Cardiac muscle cell (in vitro differentiated cells and primary cell): ENCODE measurements around the gene MEIOB. TPM values are rescaled to one million over a fixed set of nuclear protein-coding genes. Genes with fewer than 3 reads are reported as not detected.
"Not testable (repeated sequence)": the region's sequence is repeated elsewhere in the genome, so short reads cannot be mapped to it uniquely, and the experiment has no call there.

Experiments
- DNase-seq, 2 donors: peaks; one replicate each; pipeline versions ENCODE4 v3.0.0 to v3.0.0-alpha.2; 2010 to 2017; ENCODE audit warnings: low read depth in 1 of 2, low spot score in 1 of 2
- H3K27ac ChIP-seq: fragments of 200-600 bp; sonication (generic); 2 replicates; pipeline ENCODE4 v1.5.1; 2016
- H3K27me3 ChIP-seq: fragments of 200-600 bp; sonication (generic); 2 replicates; pipeline ENCODE4 v1.6.0; 2016; ENCODE audit warnings: control low read depth
- H3K36me3 ChIP-seq: fragments of 200-600 bp; sonication (generic); 2 replicates; pipeline ENCODE4 v1.5.1; 2016; ENCODE audit warnings: control low read depth
- H3K4me1 ChIP-seq: fragments of 200-600 bp; sonication (generic); 2 replicates; pipeline ENCODE4 v1.8.1; 2017; ENCODE audit warnings: low read depth, mild to moderate bottlenecking, mixed run types
- H3K4me3 ChIP-seq: fragments of 200-600 bp; sonication (generic); 2 replicates; pipeline ENCODE4 v1.5.1; 2016; ENCODE audit warnings: mild to moderate bottlenecking
- H3K9me3 ChIP-seq: fragments of 200-600 bp; sonication (generic); 2 replicates; pipeline ENCODE4 v1.5.1; 2017; ENCODE audit warnings: low read depth, mild to moderate bottlenecking, control low read depth
- polyA plus RNA-seq: library from polyadenylated mRNA; unstranded; fragments of >200 nt; fragmentation: Nextera tagmentation; extraction: Ambion mirVana; gene quantifications from 2 replicates; pipeline ENCODE4 v1.2.1, GENCODE V29; 2016
- total RNA-seq: library from RNA; depleted of rRNA; stranded (reverse); fragments of >200 nt; gene quantifications from 2 replicates; pipeline ENCODE4 v1.2.3, GENCODE V29; 2016
- TF ChIP-seq, protein P1 (sequence below): IDR thresholded peaks from 2 replicates; pipeline ENCODE4 v1.5.1; 2012; ENCODE audit warnings: low read depth, mild to moderate bottlenecking, low read length

MEIOB gene
- total and polyA plus RNA-seq, 2 experiments from 2014 or later, result 2.0 TPM; not detected in 1

DNA sequence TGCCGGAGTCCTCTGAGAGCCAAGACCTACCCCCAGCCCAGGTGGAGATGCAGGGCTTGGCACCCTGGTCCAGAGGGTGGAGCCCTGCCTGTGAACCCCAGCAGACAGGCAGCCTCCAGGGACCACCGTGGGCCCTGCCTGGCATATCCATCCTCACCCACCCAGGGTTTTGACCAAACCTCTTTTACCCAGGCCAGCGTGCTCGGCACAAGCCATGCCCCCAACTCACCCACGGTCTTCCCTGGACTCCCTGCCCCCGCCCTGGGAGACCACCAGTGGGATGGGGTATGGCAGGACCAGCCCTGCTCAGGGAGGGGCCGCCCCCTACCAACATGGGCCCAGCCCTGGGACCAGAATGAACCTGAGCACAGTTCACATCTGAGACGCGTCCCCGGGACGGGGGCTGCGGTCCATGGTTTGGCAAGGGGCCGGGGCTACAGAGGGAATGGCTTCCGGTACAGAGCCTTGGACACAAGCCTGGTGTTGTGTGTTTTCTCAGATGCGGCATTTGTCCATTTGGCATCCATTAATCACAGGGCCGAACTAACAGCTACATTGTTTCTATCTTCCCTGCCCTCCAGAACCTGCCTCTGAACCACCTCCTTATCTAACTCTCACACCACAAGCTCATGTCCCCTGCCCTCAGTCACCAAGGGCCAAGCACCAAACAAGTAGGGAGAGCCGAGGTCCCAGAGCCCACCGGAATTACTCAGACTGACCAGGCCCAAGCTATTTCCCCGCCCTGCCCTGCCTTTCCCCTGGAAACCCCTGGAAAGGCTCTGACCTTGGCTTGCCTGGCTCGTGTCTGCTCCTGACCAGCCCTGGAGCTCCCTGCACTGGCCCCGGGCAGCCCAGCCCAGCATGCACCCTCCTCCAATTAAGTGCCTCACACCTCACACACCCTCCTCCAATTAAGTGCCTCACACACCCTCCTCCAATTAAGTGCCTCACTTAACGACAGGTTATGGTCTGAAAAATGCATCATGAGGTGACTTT is 32.2 kb upstream of the MEIOB start:
- Histone ChIP-seq H3K4me3 (no peak overlapping the region), H3K9me3 (no peaks in the 10 kb centered on the region), H3K27me3 (peaks cover 4% of the 10 kb centered on the region), H3K27ac (no peak overlapping the region), H3K36me3 (no peaks in the 10 kb centered on the region), H3K4me1 (no peaks in the 10 kb centered on the region)
- TF ChIP-seq, protein P1, sequence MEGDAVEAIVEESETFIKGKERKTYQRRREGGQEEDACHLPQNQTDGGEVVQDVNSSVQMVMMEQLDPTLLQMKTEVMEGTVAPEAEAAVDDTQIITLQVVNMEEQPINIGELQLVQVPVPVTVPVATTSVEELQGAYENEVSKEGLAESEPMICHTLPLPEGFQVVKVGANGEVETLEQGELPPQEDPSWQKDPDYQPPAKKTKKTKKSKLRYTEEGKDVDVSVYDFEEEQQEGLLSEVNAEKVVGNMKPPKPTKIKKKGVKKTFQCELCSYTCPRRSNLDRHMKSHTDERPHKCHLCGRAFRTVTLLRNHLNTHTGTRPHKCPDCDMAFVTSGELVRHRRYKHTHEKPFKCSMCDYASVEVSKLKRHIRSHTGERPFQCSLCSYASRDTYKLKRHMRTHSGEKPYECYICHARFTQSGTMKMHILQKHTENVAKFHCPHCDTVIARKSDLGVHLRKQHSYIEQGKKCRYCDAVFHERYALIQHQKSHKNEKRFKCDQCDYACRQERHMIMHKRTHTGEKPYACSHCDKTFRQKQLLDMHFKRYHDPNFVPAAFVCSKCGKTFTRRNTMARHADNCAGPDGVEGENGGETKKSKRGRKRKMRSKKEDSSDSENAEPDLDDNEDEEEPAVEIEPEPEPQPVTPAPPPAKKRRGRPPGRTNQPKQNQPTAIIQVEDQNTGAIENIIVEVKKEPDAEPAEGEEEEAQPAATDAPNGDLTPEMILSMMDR, result no peak
- DNase-seq, result peak in 1 of 2 donors; percentile 81

DNA sequence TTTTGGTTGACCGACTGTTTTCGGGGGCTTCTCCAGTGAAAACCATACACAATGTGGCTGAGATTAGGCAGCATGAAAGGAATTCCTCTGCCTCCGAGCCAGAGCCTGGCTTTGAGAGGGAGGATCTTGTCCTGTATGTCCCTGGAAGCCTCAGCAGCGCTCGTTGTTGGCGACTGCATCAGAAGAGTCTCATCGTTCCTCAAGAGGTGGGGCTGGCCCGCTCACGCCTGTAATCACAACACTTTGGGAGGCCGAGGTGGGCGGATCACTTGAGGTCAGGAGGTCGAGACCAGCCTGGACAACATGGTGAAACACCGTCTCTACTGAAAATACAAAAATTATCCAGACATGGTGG is 31.2 kb upstream of the MEIOB start:
- Histone ChIP-seq H3K4me3 (no peak overlapping the region), H3K9me3 (no peaks in the 10 kb centered on the region), H3K36me3 (no peaks in the 10 kb centered on the region), H3K4me1 (no peaks in the 10 kb centered on the region), H3K27me3 (peaks cover 4% of the 10 kb centered on the region), H3K27ac (no peak overlapping the region)
- DNase-seq, result no peak
- TF ChIP-seq, protein P1, result no peak

DNA sequence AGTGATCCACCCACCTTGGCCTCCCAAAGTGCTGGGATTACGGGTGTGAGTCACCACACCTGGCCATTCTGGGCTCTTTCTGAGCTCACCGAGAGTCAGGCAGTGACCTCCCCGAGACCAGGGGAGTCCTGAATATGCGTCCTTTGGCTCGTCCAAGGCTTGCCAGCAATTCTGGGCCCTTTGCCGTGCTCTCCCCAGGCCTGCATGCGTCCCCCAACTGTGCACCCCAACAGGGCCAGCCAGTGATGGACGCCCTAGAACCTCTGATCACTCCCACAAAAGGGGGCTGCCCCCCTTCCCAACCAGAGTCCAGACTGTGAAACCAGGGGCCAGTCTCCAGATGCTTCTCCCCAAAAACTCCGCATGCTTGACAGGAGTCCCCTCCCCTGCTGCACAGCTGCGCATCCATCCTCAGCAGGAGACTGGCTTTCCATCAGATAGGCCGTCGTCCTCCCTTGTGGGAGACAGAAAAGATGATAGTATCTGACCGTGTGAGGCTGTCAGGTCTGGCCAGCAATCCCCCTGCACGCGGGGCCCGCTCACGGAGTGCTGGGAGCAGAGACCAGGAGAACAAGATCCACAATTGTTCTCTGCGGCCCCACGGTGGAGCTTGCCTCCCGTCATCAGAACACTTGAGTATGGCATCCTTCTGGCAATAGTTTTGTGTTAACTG is 30.7 kb upstream of the MEIOB start:
- TF ChIP-seq, protein P1, result no peak
- no peak for DNase-seq
- H3K4me1 ChIP-seq, result no peaks in the 10 kb centered on the region
- H3K27me3 ChIP-seq, result peaks cover 4% of the 10 kb centered on the region
- H3K4me3 ChIP-seq, result no peak overlapping the region
- no peaks in the 10 kb centered on the region for H3K36me3 ChIP-seq
- H3K27ac ChIP-seq, result no peak overlapping the region
- H3K9me3 ChIP-seq, result no peaks in the 10 kb centered on the region

DNA sequence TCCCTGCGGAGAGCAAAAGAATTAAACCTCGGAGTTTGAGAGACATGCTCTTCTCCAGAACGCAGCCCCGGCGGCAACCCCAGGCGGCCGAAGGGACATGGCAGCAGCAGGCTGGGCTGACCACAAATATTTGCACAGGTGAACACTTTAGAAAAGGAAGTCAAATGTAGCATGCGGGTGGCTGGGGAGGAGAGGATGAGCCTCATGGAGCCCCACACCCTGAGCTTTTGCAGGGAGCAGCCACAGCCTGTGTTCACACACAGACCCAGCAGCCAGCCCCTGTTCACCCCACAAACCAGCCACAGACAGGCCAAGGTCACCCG is 28.4 kb upstream of the MEIOB start:
- Histone ChIP-seq H3K27me3 (peaks cover 9% of the 10 kb centered on the region), H3K4me1 (no peaks in the 10 kb centered on the region)

DNA sequence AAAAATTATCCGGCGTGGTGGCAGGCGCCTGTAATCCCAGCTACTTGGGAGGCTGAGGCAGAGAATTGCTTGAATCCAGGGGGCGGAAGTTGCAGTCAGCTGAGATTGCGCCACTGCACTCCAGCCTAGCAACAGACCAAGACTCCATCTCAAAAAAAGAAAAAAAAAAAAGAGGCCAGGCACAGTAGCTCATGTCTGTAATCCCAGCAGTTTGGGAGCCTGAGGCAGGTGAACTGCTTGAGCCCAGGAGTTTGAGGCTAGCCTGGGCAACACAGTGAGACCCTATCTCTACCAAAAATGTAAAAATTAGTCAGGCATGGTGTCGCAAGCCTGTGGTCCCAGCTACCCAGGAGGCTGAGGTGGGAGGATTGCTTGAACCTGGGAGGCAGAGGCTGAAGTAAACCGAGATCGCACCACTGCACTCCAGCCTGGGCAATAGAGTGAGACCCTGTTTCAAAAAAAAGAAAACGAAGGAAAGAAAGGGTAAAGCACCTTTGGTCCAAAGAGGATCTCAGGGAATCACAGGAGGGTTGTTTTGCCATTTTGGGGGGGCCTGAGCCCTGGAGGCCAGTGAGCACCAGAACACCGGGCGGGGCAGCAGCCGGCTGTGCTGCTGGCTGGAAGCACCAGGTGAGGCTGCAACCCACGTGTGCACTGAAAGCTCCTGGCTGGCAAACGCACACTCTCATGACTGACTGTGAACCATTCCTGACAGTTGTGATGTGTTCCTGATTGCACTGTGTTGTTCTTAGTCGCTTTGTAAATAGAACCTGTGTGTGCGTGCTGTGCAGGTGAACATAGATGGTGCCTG is 27.9 kb upstream of the MEIOB start:
- H3K4me3 ChIP-seq, result no peak overlapping the region
- H3K36me3 ChIP-seq, result no peaks in the 10 kb centered on the region
- no peak overlapping the region for H3K27ac ChIP-seq
- peaks cover 9% of the 10 kb centered on the region for H3K27me3 ChIP-seq
- H3K4me1 ChIP-seq, result no peaks in the 10 kb centered on the region
- no peaks in the 10 kb centered on the region for H3K9me3 ChIP-seq
- TF ChIP-seq, protein P1, result no peak
- DNase-seq, result no peak

More for the DNA sequence above, 28.4 kb upstream of the MEIOB start:
- Histone ChIP-seq H3K36me3 (no peaks in the 10 kb centered on the region), H3K9me3 (no peaks in the 10 kb centered on the region), H3K27ac (no peak overlapping the region), H3K4me3 (no peak overlapping the region)
- TF ChIP-seq, protein P1, result no peak
- DNase-seq, result no peak

DNA sequence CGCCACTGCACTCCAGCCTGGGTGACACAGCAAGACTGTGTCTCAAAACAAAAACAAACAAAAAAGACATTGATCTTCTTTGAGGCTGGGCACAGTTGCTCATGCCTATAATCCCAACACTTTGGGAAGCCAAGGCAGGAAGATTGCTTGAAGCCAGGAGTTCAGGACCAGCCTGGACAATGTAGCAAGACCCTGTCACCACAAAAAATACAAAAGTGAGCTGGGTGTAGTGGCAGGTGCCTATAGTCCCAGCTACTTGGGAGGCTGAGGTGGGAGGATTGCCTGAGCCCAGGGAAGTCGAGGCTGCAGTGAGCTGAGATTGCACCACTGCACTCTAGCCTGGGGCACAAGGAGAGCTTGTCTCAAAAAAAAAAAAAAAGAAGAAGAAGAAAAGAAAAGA is 25.7 kb upstream of the MEIOB start:
- DNase-seq, H3K4me3 ChIP-seq, H3K27ac ChIP-seq, H3K9me3 ChIP-seq, H3K4me1 ChIP-seq, H3K36me3 ChIP-seq: not testable (repeated sequence)
- peaks cover 16% of the 10 kb centered on the region for H3K27me3 ChIP-seq
